HEK293 (cell line): ENCODE results near the gene TAPBP.

ENCODE experiments used
- IKZF3 ChIP-seq: fragments of 450-650 bp; IDR thresholded peaks from 2 replicates; pipeline ENCODE4 v1.5.0; 2018; ENCODE audit warnings: missing biosample characterization, mild to moderate bottlenecking, missing genetic modification characterization, moderate library complexity
- KLF10 ChIP-seq: fragments of 450-650 bp; IDR thresholded peaks from 2 replicates; pipeline ENCODE4 v1.5.1; 2018; ENCODE audit warnings: missing biosample characterization, mild to moderate bottlenecking, missing genetic modification characterization
- KLF7 ChIP-seq: fragments of 450-650 bp; formaldehyde crosslinking; IDR thresholded peaks from 2 replicates; pipeline ENCODE4 v1.5.1; 2016; ENCODE audit warnings: missing biosample characterization, missing genetic modification characterization, borderline replicate concordance
- MZF1 ChIP-seq: fragments of 450-650 bp; formaldehyde crosslinking; IDR thresholded peaks from 2 replicates; pipeline ENCODE4 v1.5.1; 2017; ENCODE audit warnings: missing biosample characterization, missing genetic modification characterization, borderline replicate concordance
- REPIN1 ChIP-seq: fragments of 450-650 bp; formaldehyde crosslinking; IDR thresholded peaks from 2 replicates; pipeline ENCODE4 v1.5.1; 2017; ENCODE audit warnings: missing biosample characterization, missing genetic modification characterization, low read depth
- SP2 ChIP-seq: fragments of 450-650 bp; formaldehyde crosslinking; IDR thresholded peaks from 2 replicates; pipeline ENCODE4 v1.5.1; 2016; ENCODE audit warnings: missing biosample characterization, missing genetic modification characterization
- TCF7L2 ChIP-seq: IDR thresholded peaks from 2 replicates; pipeline ENCODE4 v1.6.1; 2011; ENCODE audit warnings: low read depth, mild to moderate bottlenecking, inconsistent platforms, low read length, moderate library complexity, borderline replicate concordance
- ZBTB21 ChIP-seq: fragments of 450-650 bp; formaldehyde crosslinking; IDR thresholded peaks from 2 replicates; pipeline ENCODE4 v1.5.1; 2017; ENCODE audit warnings: missing biosample characterization, missing genetic modification characterization
- ZEB2 ChIP-seq: fragments of 450-650 bp; formaldehyde crosslinking; IDR thresholded peaks from 2 replicates; pipeline ENCODE4 v1.5.1; 2016; ENCODE audit warnings: missing biosample characterization, missing genetic modification characterization
- ZFHX2 ChIP-seq: fragments of 450-650 bp; formaldehyde crosslinking; conservative IDR thresholded peaks from 2 replicates; pipeline ENCODE4 v1.5.1; 2016; ENCODE audit warnings: missing biosample characterization, missing genetic modification characterization
- ZFP41 ChIP-seq: fragments of 450-650 bp; formaldehyde crosslinking; IDR thresholded peaks from 2 replicates; pipeline ENCODE4 v1.5.1; 2016; ENCODE audit warnings: missing biosample characterization, missing genetic modification characterization, borderline replicate concordance
- ZNF16 ChIP-seq: fragments of 450-650 bp; formaldehyde crosslinking; IDR thresholded peaks from 2 replicates; pipeline ENCODE4 v1.5.1; 2016; ENCODE audit warnings: low read depth, missing biosample characterization, missing genetic modification characterization
- ZNF23 ChIP-seq: fragments of 450-650 bp; formaldehyde crosslinking; IDR thresholded peaks from 2 replicates; pipeline ENCODE4 v1.5.1; 2016; ENCODE audit warnings: missing biosample characterization, missing genetic modification characterization, borderline replicate concordance
- ZNF292 ChIP-seq: fragments of 450-650 bp; formaldehyde crosslinking; IDR thresholded peaks from 2 replicates; pipeline ENCODE4 v1.5.1; 2016; ENCODE audit warnings: low read depth, missing biosample characterization, missing genetic modification characterization, borderline replicate concordance
- ZNF324 ChIP-seq: fragments of 450-650 bp; formaldehyde crosslinking; IDR thresholded peaks from 2 replicates; pipeline ENCODE4 v1.5.1; 2016; ENCODE audit warnings: missing biosample characterization, missing genetic modification characterization
- ZNF366 ChIP-seq: fragments of 450-650 bp; formaldehyde crosslinking; conservative IDR thresholded peaks from 2 replicates; pipeline ENCODE4 v1.5.1; 2016; ENCODE audit warnings: missing biosample characterization, missing genetic modification characterization
- ZNF423 ChIP-seq: fragments of 450-650 bp; formaldehyde crosslinking; IDR thresholded peaks from 2 replicates; pipeline ENCODE4 v1.5.1; 2016; ENCODE audit warnings: missing biosample characterization, missing genetic modification characterization
- ZNF623 ChIP-seq: fragments of 450-650 bp; formaldehyde crosslinking; IDR thresholded peaks from 2 replicates; pipeline ENCODE4 v1.5.1; 2016; ENCODE audit warnings: missing biosample characterization, missing genetic modification characterization
- TF ChIP-seq, protein P1 (sequence below): fragments of 450-650 bp; formaldehyde crosslinking; IDR thresholded peaks from 2 replicates; pipeline ENCODE4 v1.5.1; 2016; ENCODE audit warnings: missing biosample characterization, missing genetic modification characterization, low read depth
- TF ChIP-seq, protein P2 (sequence below): fragments of 450-650 bp; formaldehyde crosslinking; IDR thresholded peaks from 2 replicates; pipeline ENCODE4 v1.5.1; 2016; ENCODE audit warnings: missing biosample characterization, missing genetic modification characterization, borderline replicate concordance
- TF ChIP-seq, protein P3 (sequence below): fragments of 450-650 bp; formaldehyde crosslinking; IDR thresholded peaks from 2 replicates; pipeline ENCODE4 v1.5.1; 2016; ENCODE audit warnings: missing biosample characterization, missing genetic modification characterization, borderline replicate concordance
- TF ChIP-seq, protein P4 (sequence below): fragments of 450-650 bp; formaldehyde crosslinking; conservative IDR thresholded peaks from 2 replicates; pipeline ENCODE4 v1.5.1; 2016; ENCODE audit warnings: low read depth, missing biosample characterization, missing genetic modification characterization
- TF ChIP-seq, protein P5 (sequence below): fragments of 450-650 bp; formaldehyde crosslinking; IDR thresholded peaks from 2 replicates; pipeline ENCODE4 v1.5.1; 2016; ENCODE audit warnings: missing biosample characterization, missing genetic modification characterization
- TF ChIP-seq, protein P6 (sequence below): fragments of 450-650 bp; formaldehyde crosslinking; IDR thresholded peaks from 2 replicates; pipeline ENCODE4; 2016; ENCODE audit warnings: missing biosample characterization, missing genetic modification characterization

Gene TAPBP

DNA sequence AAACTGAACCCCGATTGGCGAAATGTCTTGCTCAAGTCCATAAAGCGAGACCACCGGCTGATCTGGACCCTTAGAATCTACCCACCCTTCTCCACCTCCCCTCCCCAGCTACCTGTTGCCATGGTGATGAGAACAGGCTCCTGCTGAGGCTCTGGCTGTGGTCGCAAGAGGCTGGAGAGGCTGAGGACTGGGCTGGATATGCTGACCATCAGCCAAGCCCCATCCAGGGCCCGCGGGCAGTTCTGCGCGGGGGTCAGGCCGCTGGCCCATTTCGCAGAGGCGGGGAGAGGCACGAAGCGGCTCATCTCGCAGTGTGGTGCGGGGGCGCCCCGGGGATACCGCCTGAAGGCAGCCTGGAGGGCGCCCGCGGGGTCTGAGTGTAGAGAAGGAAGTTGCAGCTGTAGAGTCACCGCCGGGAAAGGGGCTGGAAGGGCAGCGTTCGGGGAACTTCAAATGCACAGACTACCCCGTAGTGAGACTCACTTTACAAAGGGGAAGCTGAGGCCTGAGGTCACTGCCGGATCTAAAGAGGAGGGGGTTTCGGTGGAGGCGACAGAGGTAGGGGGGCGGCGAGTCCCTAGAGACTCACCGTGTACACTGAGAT is 671 bp downstream of the TAPBP start (continued):
- TF ChIP-seq, protein P1, sequence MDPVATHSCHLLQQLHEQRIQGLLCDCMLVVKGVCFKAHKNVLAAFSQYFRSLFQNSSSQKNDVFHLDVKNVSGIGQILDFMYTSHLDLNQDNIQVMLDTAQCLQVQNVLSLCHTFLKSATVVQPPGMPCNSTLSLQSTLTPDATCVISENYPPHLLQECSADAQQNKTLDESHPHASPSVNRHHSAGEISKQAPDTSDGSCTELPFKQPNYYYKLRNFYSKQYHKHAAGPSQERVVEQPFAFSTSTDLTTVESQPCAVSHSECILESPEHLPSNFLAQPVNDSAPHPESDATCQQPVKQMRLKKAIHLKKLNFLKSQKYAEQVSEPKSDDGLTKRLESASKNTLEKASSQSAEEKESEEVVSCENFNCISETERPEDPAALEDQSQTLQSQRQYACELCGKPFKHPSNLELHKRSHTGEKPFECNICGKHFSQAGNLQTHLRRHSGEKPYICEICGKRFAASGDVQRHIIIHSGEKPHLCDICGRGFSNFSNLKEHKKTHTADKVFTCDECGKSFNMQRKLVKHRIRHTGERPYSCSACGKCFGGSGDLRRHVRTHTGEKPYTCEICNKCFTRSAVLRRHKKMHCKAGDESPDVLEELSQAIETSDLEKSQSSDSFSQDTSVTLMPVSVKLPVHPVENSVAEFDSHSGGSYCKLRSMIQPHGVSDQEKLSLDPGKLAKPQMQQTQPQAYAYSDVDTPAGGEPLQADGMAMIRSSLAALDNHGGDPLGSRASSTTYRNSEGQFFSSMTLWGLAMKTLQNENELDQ (tag by site-specific recombination): no peak
- TF ChIP-seq ZEB2 (0 out of 2 replicates have a peak, but pooled peaks have one; percentile 34), ZNF23 (tag by site-specific recombination) (no peak), ZNF623 (no peak), KLF7 (0 out of 2 replicates have a peak, but pooled peaks have one; percentile 5), ZNF423 (tag by site-specific recombination) (peak; percentile 73), ZFP41 (tag by site-specific recombination) (no peak), SP2 (tag by site-specific recombination) (no peak), ZNF292 (tag by site-specific recombination) (no peak), ZFHX2 (peak; percentile 76), KLF10 (tag by site-specific recombination) (no peak), ZBTB21 (tag by site-specific recombination) (no peak), ZNF366 (tag by site-specific recombination) (no peak), MZF1 (no peak), REPIN1 (tag by site-specific recombination) (no peak), ZNF324 (no peak), TCF7L2 (no peak), ZNF16 (tag by site-specific recombination) (no peak), IKZF3 (tag by site-specific recombination) (peak; percentile 22; the same call in 1 of the 2 replicates)
- TF ChIP-seq, protein P2, sequence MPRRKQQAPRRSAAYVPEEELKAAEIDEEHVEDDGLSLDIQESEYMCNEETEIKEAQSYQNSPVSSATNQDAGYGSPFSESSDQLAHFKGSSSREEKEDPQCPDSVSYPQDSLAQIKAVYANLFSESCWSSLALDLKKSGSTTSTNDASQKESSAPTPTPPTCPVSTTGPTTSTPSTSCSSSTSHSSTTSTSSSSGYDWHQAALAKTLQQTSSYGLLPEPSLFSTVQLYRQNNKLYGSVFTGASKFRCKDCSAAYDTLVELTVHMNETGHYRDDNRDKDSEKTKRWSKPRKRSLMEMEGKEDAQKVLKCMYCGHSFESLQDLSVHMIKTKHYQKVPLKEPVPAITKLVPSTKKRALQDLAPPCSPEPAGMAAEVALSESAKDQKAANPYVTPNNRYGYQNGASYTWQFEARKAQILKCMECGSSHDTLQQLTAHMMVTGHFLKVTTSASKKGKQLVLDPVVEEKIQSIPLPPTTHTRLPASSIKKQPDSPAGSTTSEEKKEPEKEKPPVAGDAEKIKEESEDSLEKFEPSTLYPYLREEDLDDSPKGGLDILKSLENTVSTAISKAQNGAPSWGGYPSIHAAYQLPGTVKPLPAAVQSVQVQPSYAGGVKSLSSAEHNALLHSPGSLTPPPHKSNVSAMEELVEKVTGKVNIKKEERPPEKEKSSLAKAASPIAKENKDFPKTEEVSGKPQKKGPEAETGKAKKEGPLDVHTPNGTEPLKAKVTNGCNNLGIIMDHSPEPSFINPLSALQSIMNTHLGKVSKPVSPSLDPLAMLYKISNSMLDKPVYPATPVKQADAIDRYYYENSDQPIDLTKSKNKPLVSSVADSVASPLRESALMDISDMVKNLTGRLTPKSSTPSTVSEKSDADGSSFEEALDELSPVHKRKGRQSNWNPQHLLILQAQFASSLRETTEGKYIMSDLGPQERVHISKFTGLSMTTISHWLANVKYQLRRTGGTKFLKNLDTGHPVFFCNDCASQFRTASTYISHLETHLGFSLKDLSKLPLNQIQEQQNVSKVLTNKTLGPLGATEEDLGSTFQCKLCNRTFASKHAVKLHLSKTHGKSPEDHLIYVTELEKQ (tag by site-specific recombination): 0 out of 2 replicates have a peak, but pooled peaks have one; percentile 9
- TF ChIP-seq, protein P3, sequence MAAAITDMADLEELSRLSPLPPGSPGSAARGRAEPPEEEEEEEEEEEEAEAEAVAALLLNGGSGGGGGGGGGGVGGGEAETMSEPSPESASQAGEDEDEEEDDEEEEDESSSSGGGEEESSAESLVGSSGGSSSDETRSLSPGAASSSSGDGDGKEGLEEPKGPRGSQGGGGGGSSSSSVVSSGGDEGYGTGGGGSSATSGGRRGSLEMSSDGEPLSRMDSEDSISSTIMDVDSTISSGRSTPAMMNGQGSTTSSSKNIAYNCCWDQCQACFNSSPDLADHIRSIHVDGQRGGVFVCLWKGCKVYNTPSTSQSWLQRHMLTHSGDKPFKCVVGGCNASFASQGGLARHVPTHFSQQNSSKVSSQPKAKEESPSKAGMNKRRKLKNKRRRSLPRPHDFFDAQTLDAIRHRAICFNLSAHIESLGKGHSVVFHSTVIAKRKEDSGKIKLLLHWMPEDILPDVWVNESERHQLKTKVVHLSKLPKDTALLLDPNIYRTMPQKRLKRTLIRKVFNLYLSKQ (tag by site-specific recombination): no peak
- TF ChIP-seq, protein P4, sequence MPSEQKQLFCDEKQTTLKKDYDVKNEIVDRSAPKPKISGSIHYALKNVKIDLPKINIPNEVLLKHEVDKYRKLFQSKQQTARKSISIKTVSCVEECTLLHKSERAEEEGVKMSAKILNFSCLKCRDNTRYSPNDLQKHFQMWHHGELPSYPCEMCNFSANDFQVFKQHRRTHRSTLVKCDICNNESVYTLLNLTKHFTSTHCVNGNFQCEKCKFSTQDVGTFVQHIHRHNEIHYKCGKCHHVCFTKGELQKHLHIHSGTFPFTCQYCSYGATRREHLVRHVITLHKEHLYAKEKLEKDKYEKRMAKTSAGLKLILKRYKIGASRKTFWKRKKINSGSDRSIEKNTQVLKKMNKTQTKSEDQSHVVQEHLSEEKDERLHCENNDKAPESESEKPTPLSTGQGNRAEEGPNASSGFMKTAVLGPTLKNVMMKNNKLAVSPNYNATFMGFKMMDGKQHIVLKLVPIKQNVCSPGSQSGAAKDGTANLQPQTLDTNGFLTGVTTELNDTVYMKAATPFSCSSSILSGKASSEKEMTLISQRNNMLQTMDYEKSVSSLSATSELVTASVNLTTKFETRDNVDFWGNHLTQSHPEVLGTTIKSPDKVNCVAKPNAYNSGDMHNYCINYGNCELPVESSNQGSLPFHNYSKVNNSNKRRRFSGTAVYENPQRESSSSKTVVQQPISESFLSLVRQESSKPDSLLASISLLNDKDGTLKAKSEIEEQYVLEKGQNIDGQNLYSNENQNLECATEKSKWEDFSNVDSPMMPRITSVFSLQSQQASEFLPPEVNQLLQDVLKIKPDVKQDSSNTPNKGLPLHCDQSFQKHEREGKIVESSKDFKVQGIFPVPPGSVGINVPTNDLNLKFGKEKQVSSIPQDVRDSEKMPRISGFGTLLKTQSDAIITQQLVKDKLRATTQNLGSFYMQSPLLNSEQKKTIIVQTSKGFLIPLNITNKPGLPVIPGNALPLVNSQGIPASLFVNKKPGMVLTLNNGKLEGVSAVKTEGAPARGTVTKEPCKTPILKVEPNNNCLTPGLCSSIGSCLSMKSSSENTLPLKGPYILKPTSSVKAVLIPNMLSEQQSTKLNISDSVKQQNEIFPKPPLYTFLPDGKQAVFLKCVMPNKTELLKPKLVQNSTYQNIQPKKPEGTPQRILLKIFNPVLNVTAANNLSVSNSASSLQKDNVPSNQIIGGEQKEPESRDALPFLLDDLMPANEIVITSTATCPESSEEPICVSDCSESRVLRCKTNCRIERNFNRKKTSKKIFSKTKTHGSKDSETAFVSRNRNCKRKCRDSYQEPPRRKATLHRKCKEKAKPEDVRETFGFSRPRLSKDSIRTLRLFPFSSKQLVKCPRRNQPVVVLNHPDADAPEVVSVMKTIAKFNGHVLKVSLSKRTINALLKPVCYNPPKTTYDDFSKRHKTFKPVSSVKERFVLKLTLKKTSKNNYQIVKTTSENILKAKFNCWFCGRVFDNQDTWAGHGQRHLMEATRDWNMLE (tag by site-specific recombination): no peak
- TF ChIP-seq, protein P5, sequence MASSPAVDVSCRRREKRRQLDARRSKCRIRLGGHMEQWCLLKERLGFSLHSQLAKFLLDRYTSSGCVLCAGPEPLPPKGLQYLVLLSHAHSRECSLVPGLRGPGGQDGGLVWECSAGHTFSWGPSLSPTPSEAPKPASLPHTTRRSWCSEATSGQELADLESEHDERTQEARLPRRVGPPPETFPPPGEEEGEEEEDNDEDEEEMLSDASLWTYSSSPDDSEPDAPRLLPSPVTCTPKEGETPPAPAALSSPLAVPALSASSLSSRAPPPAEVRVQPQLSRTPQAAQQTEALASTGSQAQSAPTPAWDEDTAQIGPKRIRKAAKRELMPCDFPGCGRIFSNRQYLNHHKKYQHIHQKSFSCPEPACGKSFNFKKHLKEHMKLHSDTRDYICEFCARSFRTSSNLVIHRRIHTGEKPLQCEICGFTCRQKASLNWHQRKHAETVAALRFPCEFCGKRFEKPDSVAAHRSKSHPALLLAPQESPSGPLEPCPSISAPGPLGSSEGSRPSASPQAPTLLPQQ (tag by site-specific recombination): no peak
- TF ChIP-seq, protein P6, sequence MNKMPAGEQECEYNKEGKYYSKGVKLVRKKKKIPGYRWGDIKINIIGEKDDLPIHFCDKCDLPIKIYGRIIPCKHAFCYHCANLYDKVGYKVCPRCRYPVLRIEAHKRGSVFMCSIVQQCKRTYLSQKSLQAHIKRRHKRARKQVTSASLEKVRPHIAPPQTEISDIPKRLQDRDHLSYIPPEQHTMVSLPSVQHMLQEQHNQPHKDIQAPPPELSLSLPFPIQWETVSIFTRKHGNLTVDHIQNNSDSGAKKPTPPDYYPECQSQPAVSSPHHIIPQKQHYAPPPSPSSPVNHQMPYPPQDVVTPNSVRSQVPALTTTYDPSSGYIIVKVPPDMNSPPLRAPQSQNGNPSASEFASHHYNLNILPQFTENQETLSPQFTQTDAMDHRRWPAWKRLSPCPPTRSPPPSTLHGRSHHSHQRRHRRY (tag by site-specific recombination): no peak
